IPS-NIHi7 (cell line): Measurements from ENCODE around the gene CBX8.

Source experiments
- DNase-seq: peaks from one replicate; pipeline ENCODE4 v3.0.0; 2012; ENCODE audit warnings: mixed read lengths; ENCODE audit errors: extremely low spot score

Gene CBX8

DNA sequence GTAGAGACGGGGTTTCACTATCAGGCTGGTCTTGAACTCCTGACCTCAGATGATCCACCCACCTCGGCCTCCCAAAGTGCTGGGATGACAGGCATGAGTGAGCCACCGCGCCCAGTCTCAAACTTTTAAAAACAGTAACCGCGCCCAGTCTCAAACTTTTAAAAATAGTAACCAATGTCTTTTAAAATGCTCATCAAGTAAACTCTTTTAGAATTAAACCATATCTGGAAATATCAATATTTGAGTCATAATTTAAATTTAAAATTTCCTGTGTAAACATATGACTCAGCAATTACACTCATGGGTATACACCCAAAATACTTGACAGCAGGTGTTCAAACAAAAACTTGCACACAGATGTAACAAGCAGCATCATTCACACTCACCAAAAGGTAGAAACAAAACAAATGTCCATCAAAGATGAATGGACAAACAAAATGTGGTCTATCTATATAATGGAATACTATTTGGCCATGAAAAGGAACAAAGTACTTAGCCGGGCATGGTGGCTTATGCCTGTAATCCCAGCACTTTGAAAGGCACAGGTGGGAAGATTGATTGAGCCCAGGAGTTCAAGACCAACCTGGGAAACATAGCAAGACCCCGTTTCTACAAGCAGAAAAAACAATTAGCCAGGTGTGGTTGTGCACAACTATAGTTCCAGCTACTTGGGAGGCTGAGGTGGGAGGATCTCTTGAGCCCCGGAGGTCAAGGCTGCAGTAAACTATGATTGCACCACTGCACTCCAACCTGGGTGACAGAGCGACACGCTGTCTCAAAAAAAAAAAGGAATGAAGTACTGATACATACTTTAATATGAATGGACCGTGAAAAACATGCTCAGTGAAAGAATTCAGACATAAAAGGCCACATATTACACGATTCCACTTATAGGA is 46.0 kb downstream of the CBX8 start:
- DNase-seq = no peak

DNA sequence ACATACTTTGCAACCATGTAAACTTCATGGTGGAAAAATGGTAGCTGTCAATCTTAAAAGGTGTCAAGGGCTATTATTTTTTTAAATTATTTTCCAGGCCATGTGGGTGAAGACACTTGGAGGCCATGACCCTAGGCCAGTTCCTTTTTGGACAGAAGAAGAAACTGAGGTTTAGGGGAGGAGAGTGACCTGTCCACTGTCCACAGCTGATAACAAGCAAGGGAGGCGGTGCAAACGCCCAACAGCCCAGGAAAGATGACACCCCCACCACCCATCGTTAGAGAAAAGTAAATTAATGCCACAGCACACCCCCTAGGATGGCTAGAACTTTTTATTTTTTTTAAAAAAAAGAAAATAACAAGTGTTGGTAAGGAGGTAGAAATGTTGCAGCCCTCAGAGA is 46.9 kb downstream of the CBX8 start:
- no peak for DNase-seq

DNA sequence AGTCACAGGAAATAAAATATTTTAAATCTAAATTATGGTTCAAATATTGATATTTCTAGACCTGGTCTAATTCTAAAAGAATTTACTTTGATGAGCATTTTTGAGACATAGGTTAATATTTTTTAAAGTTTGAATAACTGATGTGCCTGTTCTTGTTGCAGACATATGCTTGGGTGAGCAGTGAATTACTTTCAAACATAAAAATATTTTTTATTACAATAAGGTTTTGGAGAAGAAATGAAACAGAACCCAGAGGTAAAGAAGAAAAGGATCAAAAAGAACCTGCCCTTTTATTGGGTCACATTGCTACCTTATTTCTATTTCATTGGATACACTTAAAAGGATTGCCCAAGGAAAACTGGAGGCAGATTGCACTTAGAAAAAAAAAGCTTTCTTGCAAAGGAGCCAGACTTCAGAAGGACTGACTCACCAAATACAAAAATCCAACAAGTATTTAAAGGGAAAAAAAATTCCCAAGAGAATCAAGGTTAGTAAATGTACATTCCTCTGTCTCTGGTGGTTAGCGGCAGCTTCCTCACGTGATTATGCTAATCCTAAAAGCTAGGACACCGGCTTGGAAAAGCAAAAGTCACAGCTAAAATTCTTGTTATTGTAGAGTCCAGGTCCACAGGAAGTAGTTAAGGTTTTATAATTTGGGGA is 47.6 kb downstream of the CBX8 start:
- DNase-seq = no peak

DNA sequence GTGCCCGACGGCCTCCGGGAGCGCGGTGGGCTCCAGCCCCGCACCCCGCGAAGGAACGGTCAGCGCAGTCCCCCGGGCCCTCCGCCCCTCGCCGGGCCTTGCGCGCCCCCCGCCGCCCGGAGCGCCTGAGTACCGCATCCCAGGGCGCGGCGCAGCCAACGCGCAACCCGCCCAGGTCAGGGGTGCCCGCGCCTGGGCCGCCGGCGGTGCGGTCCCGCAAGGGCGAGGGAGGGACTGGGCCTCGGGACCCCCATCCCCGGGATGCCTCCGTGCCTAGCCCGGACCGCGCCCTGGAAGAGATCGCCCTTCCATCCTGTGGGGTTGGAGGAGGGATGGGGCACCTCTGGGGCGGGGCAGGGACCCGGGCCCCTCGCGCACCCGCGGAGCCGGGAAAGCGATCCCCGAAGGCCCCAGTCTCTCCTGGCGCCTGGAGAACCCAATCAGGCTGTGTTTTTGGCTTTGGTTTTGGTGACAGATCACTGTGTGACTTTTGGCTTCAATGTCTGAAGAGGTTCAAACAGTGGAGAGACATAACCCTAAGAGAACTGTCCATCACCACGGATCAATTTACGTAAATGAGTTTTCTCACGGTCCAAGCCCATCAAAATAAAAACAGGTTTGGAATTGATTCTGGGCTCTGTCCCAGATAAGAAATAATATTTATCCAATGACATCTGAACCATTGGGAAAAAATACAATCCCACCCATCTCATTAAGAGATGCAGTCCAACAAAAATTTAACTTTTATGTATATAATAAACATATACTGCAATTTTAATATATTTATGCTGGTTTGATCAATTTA is 48.4 kb downstream of the CBX8 start:
- no peak for DNase-seq

DNA sequence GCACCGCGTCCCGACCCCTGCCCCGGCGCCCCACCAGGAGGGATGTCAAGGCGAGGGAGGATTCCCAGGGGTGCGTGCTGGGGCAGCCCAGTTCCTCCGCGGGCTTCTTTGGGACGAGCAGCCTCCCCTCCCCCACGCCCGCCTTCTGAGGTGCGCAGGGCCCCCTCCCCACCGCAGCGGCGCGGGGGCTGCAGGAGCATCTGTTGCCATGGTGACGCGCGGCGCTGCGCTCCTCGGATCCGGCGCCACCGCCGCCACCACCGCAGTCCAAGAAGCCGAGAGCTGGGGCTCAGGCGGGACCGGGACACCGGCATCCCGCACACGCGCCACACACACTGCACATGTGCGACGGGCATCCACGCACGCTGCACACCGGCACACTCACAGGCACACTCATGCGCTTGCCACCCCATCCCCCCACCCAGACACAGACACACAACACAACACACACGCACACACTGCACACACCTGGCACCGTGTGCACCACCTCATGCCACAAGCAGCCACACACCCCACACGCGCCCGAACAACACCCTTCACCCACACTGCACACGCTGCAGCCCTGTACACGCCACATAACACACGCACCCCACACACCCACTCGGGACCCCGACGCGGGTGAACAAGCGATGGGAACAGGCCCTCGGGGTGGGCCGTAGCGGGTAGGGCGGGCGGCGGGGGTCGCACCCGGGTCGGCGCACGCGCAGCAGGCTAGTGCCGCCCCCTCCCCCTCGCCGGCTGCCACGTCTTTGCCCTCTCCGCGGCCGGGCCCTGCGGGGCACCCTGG is 49.2 kb downstream of the CBX8 start:
- peak; percentile 53 for DNase-seq

DNA sequence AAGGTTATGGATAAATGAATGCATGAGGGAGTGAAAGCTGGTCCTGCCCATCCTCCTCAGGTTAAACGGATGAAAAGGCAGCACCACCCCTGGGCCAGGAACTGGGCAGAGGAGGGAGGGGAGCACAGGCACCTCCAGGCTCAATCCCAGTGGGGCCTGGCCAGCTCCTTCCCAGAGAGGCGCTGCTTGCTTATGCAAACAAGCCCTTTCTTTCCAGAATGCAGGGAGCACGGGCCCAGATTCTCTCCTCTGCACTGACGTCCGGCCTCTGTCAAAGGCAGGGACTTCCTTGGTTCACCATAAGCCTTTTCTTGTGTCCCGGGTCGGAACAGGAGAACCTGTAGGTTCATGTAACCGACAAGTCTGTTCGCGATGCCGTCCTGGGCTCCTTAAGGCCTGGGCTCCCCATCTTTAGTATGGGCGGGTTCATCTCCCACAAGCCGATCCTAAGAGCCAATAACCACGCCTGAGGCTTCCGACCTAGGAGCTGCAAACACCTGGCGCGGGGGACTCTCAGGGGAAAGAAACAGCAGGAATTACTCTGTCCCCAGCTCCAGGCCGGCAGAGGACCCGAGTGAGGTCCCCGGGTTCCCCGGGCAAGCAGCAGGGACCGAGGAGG is 49.9 kb downstream of the CBX8 start:
- DNase-seq = peak; percentile 39

DNA sequence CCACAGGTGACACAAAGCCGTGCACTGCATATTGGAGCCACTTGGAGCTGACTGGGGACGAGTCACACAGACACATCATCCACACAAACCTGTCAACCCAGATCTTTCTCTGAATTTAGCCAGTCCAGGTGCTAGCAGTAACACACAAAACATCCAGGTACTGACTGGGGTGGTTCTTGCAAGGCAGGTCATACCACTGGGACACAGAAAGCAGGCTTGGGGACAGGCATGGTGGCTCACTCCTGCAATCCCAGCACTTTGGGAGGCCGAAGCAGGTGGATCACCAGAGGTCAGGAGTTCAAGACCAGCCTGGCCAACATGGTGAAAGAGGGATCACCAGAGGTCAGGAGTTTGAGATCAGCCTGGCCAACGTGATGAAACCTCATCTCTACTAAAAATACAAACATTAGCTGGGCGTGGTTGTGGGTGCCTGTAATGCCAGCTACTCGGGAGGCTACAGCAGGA is 51.2 kb downstream of the CBX8 start:
- no peak for DNase-seq

DNA sequence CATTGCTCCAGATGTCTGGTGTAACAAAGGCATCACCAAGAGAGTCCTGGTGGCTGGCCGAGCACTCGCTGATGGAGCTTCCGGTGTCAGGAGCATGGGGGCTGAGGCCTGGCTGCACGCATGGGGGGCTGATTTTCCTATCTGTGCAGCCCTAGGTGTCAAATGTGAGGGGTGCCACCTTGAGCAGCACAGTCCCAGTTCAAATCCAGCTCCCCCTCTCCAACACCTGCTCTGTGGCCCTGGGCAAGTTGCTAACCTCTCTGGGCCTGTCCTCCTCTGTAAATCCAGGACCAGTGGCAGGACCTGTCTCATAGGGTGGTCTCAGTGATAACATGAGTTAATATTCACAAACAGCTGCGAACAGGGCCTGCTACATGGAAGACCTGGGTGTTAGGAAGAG is 53.3 kb downstream of the CBX8 start:
- no peak for DNase-seq

DNA sequence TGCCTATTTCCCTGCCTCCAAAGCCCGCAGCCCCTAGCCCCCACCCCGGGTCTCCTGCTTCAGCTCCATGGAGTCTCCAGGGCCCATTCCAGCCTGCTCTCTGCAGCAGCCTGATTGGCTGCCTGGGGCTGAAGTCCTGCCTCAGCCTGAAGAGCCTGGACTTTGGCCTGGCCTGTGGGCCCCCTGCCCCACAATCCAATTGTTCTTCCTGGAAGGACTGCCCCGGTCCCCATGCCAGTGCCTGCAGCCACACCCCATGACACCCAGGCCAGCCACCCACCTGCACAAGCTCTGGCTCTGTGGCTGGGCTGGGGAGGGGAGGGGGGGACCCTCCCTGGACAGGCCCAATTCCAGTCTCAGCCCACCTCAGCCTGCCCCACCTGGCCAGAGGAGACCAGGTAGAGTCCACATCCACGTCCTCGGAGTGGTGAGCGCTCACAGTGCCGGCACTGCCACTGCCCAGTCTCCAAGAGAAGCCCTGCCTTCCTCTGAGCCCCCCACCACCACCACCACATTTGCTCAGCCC is 53.9 kb downstream of the CBX8 start:
- no peak for DNase-seq

DNA sequence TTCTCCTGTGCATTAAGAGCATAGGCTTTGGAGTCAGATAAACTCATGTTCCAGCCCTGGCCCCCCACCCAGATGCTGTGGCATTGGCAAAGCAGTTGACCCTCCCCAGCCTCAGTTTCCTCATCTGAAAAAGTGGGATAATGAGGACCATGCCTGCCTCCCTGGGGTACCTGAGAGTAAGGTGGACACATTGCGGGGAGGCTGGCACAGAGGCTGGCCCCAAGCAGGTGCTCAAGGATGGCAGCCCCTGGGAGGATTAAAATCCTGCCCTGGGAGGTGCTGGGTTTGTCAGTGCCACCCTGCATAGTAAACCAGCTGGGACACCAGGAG is 54.3 kb downstream of the CBX8 start:
- DNase-seq = no peak
